Mesendoderm (in vitro differentiated cells): ENCODE results near the gene TPRG1.

Experiments used
- DNase-seq: peaks from one replicate; pipeline ENCODE4 v3.0.0; 2013
- H2AK5ac ChIP-seq: 2 replicates; pipeline ENCODE4 v1.6.1; 2013; ENCODE audit warnings: low read length, inconsistent platforms
- H2BK120ac ChIP-seq: 2 replicates; pipeline ENCODE4 v1.6.1; 2013; ENCODE audit warnings: low read depth, mild to moderate bottlenecking, low read length, moderate library complexity, mixed read lengths
- H2BK15ac ChIP-seq: replicated peaks from 2 replicates; pipeline ENCODE4 v1.6.1; 2013; ENCODE audit warnings: low read depth, mild to moderate bottlenecking, moderate library complexity
- H2BK5ac ChIP-seq: 2 replicates; pipeline ENCODE4 v1.6.1; 2013; ENCODE audit warnings: low read length, inconsistent platforms
- H3K18ac ChIP-seq: 2 replicates; pipeline ENCODE4 v1.6.1; 2013; ENCODE audit warnings: mild to moderate bottlenecking, low read length, mixed read lengths
- H3K23ac ChIP-seq: one replicate; pipeline ENCODE4 v1.6.1; 2013; ENCODE audit warnings: low read length
- H3K27ac ChIP-seq: 2 replicates; pipeline ENCODE4 v1.5.1; 2013; ENCODE audit warnings: low read depth, mild to moderate bottlenecking, inconsistent platforms, low read length, moderate library complexity
- H3K27me3 ChIP-seq: 2 replicates; pipeline ENCODE4 v1.6.1; 2013; ENCODE audit warnings: low read length, control low read depth, mild to moderate bottlenecking, inconsistent platforms; ENCODE audit not compliant: insufficient read depth, poor library complexity
- H3K36me3 ChIP-seq: 2 replicates; pipeline ENCODE4 v1.6.1; 2013; ENCODE audit warnings: low read length, inconsistent platforms; ENCODE audit not compliant: control insufficient read depth, insufficient read depth
- H3K4ac ChIP-seq: one replicate; pipeline ENCODE4 v1.6.1; 2013; ENCODE audit warnings: low read depth, mild to moderate bottlenecking, low read length, moderate library complexity
- H3K4me1 ChIP-seq: 2 replicates; pipeline ENCODE4 v1.6.1; 2013; ENCODE audit warnings: low read depth, low read length, inconsistent platforms; ENCODE audit not compliant: control insufficient read depth
- H3K4me2 ChIP-seq: 2 replicates; pipeline ENCODE4 v1.6.1; 2013; ENCODE audit warnings: low read length
- H3K4me3 ChIP-seq: 2 replicates; pipeline ENCODE4 v1.5.1; 2013; ENCODE audit warnings: mild to moderate bottlenecking, low read length
- H3K56ac ChIP-seq: one replicate; pipeline ENCODE4 v1.6.1; 2013; ENCODE audit warnings: low read length
- H3K79me1 ChIP-seq: 2 replicates; pipeline ENCODE4 v1.6.1; 2013; ENCODE audit warnings: low read length, inconsistent platforms
- H3K79me2 ChIP-seq: 2 replicates; pipeline ENCODE4 v1.6.1; 2013; ENCODE audit warnings: mild to moderate bottlenecking, low read length; ENCODE audit not compliant: control insufficient read depth, insufficient read depth
- H3K9ac ChIP-seq: 2 replicates; pipeline ENCODE4 v1.6.1; 2013; ENCODE audit warnings: low read length, inconsistent platforms
- H4K5ac ChIP-seq: one replicate; pipeline ENCODE4 v1.6.1; 2013; ENCODE audit warnings: low read length
- H4K8ac ChIP-seq: one replicate; pipeline ENCODE4 v1.6.1; 2013; ENCODE audit warnings: low read depth, mild to moderate bottlenecking, control low read depth, low read length, moderate library complexity
- WGBS: extraction: QIAGEN DNeasy Blood & Tissue Kit; methylation state at CpG from one replicate; pipeline ENCODE4 v1.1.7; 2013; ENCODE audit warnings: low lambda C conversion rate, missing lambda C conversion rate; ENCODE audit not compliant: insufficient coverage; ENCODE audit errors: extremely low coverage; 5-methylcytosine and 5-hydroxymethylcytosine counted together

The TPRG1 gene

DNA sequence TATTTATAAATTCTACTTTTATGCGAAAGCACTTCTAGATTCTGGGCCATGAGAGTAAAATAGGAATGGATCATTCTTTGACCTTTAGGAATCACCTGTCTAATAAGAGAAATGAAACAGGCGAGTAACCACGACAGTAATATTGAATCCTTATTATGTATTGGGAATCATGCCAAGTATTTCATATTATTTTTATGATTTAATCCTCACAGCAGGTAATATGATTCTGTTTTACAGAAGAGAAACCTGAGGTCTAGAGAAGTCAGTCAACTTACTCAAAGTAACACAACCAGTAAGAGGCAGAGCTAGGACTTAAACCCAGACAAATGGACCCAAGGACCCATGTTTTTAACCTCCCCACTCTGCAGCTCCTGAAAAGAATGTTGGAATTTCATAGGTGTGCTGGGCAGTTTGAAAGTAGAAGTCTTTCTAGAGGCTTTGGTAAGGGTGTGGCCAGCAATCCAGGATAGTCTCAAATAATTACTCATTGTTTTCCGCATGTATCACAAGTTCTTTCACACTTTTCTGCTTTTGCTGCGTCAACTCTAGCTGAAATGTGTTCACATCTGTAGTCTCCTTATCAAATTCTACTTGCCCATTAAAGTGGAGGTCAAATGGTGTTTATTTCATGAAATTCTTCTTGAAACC is 181.7 kb downstream of the TPRG1 start:
- H2AK5ac ChIP-seq = no peak overlapping the region
- H2BK5ac ChIP-seq = no peak overlapping the region
- H3K36me3 ChIP-seq = no peaks in the 10 kb centered on the region
- H3K79me1 ChIP-seq = no peaks in the 10 kb centered on the region
- no peak overlapping the region for H3K18ac ChIP-seq
- H3K23ac ChIP-seq = no peak overlapping the region
- H3K4me2 ChIP-seq = no peak overlapping the region
- no peaks in the 10 kb centered on the region for H3K79me2 ChIP-seq
- no peak for DNase-seq
- no peak overlapping the region for H2BK120ac ChIP-seq
- H2BK15ac ChIP-seq = no peak overlapping the region
- H3K4me3 ChIP-seq = no peak overlapping the region
- WGBS = no CpG with 5 or more reads among the region's 5 CpGs
- no peak overlapping the region for H3K4ac ChIP-seq
- H4K8ac ChIP-seq = no peak overlapping the region
- H3K56ac ChIP-seq = no peak overlapping the region
- H3K9ac ChIP-seq = no peak overlapping the region
- H4K5ac ChIP-seq = no peak overlapping the region
- H3K27ac ChIP-seq = no peak overlapping the region
- no peaks in the 10 kb centered on the region for H3K27me3 ChIP-seq
- no peaks in the 10 kb centered on the region for H3K4me1 ChIP-seq

DNA sequence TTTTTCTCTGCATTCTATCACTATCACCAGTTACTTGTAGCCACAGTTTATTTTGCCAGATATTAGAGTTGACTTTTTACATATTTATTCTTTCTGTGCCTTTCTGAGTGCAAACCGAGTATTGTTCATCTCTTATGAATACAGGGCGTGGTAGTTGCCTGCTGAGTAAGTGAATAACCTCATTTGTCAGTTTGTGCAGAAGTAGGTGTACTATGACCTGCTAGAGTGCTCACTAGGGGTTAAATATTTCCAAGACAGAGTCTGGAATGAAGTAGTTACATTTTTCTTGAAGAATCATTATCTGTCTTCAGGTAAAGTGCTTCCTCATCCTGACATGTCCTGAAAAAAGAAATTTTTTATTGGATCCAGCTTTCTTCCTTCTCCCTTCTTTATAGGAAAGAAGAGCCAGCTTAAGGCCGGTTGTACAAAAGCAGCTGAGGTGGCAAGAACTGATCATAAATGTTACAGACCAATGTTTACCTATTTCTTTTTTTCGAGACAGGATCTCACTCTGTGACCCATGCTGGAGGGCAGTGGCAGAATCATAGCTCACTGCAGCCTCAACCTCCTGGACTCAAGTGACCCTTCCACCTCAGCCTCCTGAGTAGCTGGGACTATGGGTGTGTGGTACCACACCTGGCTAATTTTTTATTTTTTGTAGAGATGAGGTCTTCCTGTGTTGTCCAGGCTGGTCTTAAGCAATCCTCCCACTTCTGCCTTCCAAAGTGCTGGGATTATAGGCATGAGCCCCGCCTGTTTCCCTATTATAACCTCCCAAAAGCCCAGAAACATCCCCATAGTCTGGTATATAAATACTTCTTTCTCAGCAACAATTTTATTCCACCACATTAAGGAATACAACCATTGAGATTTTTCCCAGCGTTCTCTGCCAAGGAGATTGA is 182.5 kb downstream of the TPRG1 start:
- no peaks in the 10 kb centered on the region for H3K36me3 ChIP-seq
- H3K4me2 ChIP-seq = no peak overlapping the region
- DNase-seq = no peak
- no CpG with 5 or more reads among the region's 6 CpGs for WGBS
- no peaks in the 10 kb centered on the region for H3K79me2 ChIP-seq
- no peak overlapping the region for H4K5ac ChIP-seq
- no peak overlapping the region for H2BK120ac ChIP-seq
- H3K4me1 ChIP-seq = no peaks in the 10 kb centered on the region
- H2BK5ac ChIP-seq = no peak overlapping the region
- H3K27me3 ChIP-seq = no peaks in the 10 kb centered on the region
- no peak overlapping the region for H4K8ac ChIP-seq
- H3K56ac ChIP-seq = no peak overlapping the region
- H3K18ac ChIP-seq = no peak overlapping the region
- no peak overlapping the region for H2AK5ac ChIP-seq
- no peak overlapping the region for H3K4ac ChIP-seq
- H3K23ac ChIP-seq = no peak overlapping the region
- no peak overlapping the region for H2BK15ac ChIP-seq
- no peak overlapping the region for H3K4me3 ChIP-seq
- H3K27ac ChIP-seq = no peak overlapping the region
- H3K9ac ChIP-seq = no peak overlapping the region
- H3K79me1 ChIP-seq = no peaks in the 10 kb centered on the region

- H3K4me3 ChIP-seq = no peak overlapping the region
- no peaks in the 10 kb centered on the region for H3K79me2 ChIP-seq
- no peak overlapping the region for H3K23ac ChIP-seq
- H2BK5ac ChIP-seq = no peak overlapping the region
- H3K9ac ChIP-seq = no peak overlapping the region
- H3K27ac ChIP-seq = no peak overlapping the region
- no peak overlapping the region for H3K18ac ChIP-seq
- no peak overlapping the region for H3K4ac ChIP-seq
- no peak overlapping the region for H2BK15ac ChIP-seq
- no peak overlapping the region for H4K8ac ChIP-seq
- no peak overlapping the region for H3K4me2 ChIP-seq
- no peak overlapping the region for H2BK120ac ChIP-seq
- H3K36me3 ChIP-seq = no peaks in the 10 kb centered on the region
- H3K4me1 ChIP-seq = no peaks in the 10 kb centered on the region
- no peak for DNase-seq
- no peaks in the 10 kb centered on the region for H3K79me1 ChIP-seq
- no peak overlapping the region for H3K56ac ChIP-seq
- no peak overlapping the region for H2AK5ac ChIP-seq
- WGBS = no CpG with 5 or more reads among the region's 2 CpGs
- no peaks in the 10 kb centered on the region for H3K27me3 ChIP-seq
- no peak overlapping the region for H4K5ac ChIP-seq
These were observed 183.3 kb downstream of the TPRG1 start for GRCh38 chr3:189355115-189355480.

GRCh38 chr3:189355481-189356201 is 183.9 kb downstream of the TPRG1 start:
- Histone ChIP-seq H2BK120ac (no peak overlapping the region), H2BK15ac (no peak overlapping the region), H3K79me2 (no peaks in the 10 kb centered on the region), H3K4ac (no peak overlapping the region), H2BK5ac (no peak overlapping the region), H3K56ac (no peak overlapping the region), H3K23ac (no peak overlapping the region), H3K79me1 (no peaks in the 10 kb centered on the region), H3K27me3 (no peaks in the 10 kb centered on the region), H3K36me3 (no peaks in the 10 kb centered on the region), H3K4me3 (no peak overlapping the region), H3K9ac (no peak overlapping the region), H2AK5ac (no peak overlapping the region), H3K18ac (no peak overlapping the region), H4K8ac (no peak overlapping the region), H3K4me2 (no peak overlapping the region), H3K27ac (no peak overlapping the region), H4K5ac (no peak overlapping the region), H3K4me1 (no peaks in the 10 kb centered on the region)
- no CpG with 5 or more reads among the region's 6 CpGs for WGBS
- peak; percentile 81 for DNase-seq

DNA sequence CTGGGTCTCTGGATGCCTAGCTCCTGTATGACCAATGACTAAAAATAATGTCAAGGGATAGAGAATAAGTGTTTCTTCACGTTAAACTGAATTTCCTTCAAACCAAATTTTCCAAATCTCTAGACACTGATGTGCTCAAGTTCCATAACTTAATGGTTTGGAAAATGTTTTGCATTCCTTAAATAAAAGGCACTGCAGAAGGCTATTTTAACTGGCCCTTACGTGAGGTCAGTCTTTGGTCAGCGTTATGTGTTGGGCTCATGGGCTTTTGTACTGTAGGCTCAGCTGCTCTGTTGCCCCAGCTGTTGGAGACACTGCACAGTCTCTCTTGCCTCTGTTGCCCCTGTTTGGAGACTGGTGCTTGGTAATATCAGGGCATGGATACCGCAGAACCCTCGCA is 188.5 kb downstream of the TPRG1 start:
- Histone ChIP-seq H3K4me2 (no peak overlapping the region), H2BK120ac (no peak overlapping the region), H3K36me3 (no peaks in the 10 kb centered on the region), H2BK15ac (no peak overlapping the region), H3K27me3 (no peaks in the 10 kb centered on the region), H3K79me1 (no peaks in the 10 kb centered on the region), H3K27ac (no peak overlapping the region), H4K8ac (no peak overlapping the region), H3K79me2 (no peaks in the 10 kb centered on the region), H3K23ac (no peak overlapping the region), H3K4me3 (no peak overlapping the region), H3K4ac (no peak overlapping the region), H2AK5ac (no peak overlapping the region), H3K56ac (no peak overlapping the region), H3K9ac (no peak overlapping the region), H2BK5ac (no peak overlapping the region), H4K5ac (no peak overlapping the region), H3K18ac (no peak overlapping the region), H3K4me1 (no peaks in the 10 kb centered on the region)
- WGBS = no CpG with 5 or more reads among the region's 5 CpGs
- DNase-seq = no peak
